ENCODE results near the gene AKAP6. TPM values are rescaled to one million over a fixed set of nuclear protein-coding genes. Genes with fewer than 3 reads are reported as not detected.

Gene AKAP6
- total RNA-seq, 6 experiments from 2014 or later: 1.7 to 9.6 (median 4.3) TPM

DNA sequence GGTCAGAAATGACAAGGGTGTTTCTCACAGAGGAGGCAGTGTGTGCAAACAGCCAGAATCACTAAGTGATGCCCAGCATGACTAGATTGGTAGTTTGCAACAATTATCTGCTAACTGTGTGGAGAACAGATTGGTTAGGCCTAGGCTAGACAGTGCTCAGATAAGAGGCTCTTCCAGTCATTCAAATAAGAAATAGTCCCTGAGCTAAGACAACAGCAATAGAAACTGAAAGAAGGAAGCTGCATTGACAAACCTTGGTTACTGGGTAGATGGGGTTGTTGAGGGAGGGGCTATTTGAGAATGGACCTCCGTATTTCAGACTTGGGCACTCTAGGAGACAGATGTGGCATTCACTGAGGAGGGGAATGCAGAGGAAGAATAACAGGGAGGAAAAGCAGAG, 354.6 kb downstream of the AKAP6 start:
- H3K4me1 ChIP-seq: no peaks in the 10 kb centered on the region
- no peak overlapping the region for H3K4me3 ChIP-seq
- DNase-seq (no peak), ATAC-seq (peak in 1 of 4 donors; percentile 23)
- H3K9me3 ChIP-seq: no peaks in the 10 kb centered on the region
- H3K36me3 ChIP-seq: no peaks in the 10 kb centered on the region
- no peaks in the 10 kb centered on the region for H3K27me3 ChIP-seq
- intact Hi-C loops (cut with DNase I): no loop called here
- TF ChIP-seq CTCF (IDR thresholded peaks at IDR 0.05) (no peak), POLR2A (IDR thresholded peaks at IDR 0.05) (no peak)
- 58% methylated on average over 1 of the region's 1 CpG for WGBS (ENCODE audit: insufficient coverage, low coverage, low lambda C conversion rate, missing lambda C conversion rate)
- H3K27ac ChIP-seq: no peak overlapping the region

DNA sequence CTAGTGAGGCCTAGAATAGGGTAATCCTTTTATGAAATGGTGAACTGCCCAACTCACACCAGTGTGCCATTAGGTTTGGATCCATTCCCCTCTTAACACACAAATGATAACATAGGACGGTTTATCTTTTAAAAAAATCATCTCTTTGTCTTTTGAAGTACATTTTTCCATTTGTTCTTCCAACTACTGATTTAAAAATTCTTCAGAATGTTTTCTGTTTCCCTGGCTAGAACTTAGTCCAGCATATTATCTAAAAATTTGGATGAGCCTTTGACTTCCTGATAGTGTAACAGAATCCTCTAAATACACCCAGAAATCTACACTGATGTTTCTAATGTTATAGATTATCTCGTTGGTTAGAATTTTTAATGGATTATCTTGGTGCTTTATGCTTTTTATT, 359.8 kb downstream of the AKAP6 start:
- Histone ChIP-seq H3K36me3 (no peaks in the 10 kb centered on the region), H3K9me3 (no peaks in the 10 kb centered on the region), H3K27me3 (no peaks in the 10 kb centered on the region), H3K4me3 (no peak overlapping the region), H3K27ac (no peak overlapping the region), H3K4me1 (no peaks in the 10 kb centered on the region)
- WGBS (ENCODE audit: insufficient coverage, low coverage, low lambda C conversion rate, missing lambda C conversion rate): 45% methylated on average over 2 of the region's 2 CpGs
- intact Hi-C loops (cut with DNase I): no loop called here
- no peak for TF ChIP-seq POLR2A (IDR thresholded peaks at IDR 0.05)
- no peak for TF ChIP-seq CTCF (IDR thresholded peaks at IDR 0.05)
- DNase-seq (no peak), ATAC-seq (no peak)

DNA sequence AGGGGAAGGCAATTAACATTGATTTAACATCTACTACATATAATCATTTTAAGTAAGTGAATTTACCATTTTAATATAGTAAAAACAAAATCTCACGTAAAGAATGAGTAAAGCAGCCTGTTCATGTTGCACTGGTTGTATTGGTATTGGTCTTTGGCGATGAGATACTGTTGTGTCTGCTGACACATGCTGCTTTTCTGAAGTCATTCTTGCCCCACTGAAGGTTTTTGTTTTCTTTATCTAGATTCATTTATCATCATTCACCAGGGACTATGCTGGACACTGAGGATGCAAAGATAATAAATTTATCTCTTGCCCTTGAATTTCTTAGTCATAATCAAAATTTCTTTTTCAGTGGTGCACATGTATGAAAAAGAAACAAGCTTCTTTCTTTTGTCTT, 363.3 kb downstream of the AKAP6 start:
- Histone ChIP-seq H3K27ac (no peak overlapping the region), H3K27me3 (no peaks in the 10 kb centered on the region), H3K4me3 (no peak overlapping the region), H3K4me1 (no peaks in the 10 kb centered on the region), H3K36me3 (no peaks in the 10 kb centered on the region), H3K9me3 (no peaks in the 10 kb centered on the region)
- WGBS (ENCODE audit: insufficient coverage, low coverage, low lambda C conversion rate, missing lambda C conversion rate): 78% methylated on average over 2 of the region's 2 CpGs
- intact Hi-C loops (cut with DNase I): no loop called here
- TF ChIP-seq CTCF (IDR thresholded peaks at IDR 0.05) (no peak), POLR2A (IDR thresholded peaks at IDR 0.05) (no peak)
- ATAC-seq (no peak), DNase-seq (no peak)

DNA sequence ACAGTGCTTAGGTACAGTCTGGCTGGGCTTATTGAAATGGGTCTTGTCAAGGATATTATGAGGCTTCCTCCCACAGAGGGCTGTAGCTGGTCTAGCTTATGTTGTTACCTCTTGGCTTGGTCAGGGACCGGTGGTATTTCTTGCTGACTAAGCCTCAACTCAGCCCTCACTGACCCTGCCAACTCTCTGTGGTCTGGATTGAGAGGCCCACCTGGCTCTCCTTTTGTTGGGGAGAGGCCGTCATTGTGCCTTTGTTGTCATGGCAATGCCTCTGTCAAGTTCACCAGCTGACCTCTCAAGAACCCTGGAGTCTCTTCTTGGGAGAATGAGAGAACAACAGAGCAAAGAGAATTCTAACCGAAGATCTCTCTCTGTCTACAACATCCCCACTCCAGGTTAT, 364.0 kb downstream of the AKAP6 start:
- ATAC-seq (no peak), DNase-seq (no peak)
- no peaks in the 10 kb centered on the region for H3K27me3 ChIP-seq
- WGBS (ENCODE audit: insufficient coverage, low coverage, low lambda C conversion rate, missing lambda C conversion rate): 56% methylated on average over 3 of the region's 3 CpGs
- H3K36me3 ChIP-seq: no peaks in the 10 kb centered on the region
- TF ChIP-seq POLR2A (IDR thresholded peaks at IDR 0.05) (no peak), CTCF (IDR thresholded peaks at IDR 0.05) (no peak)
- no peak overlapping the region for H3K27ac ChIP-seq
- no peak overlapping the region for H3K4me3 ChIP-seq
- intact Hi-C loops (cut with DNase I): no loop called here
- H3K4me1 ChIP-seq: no peaks in the 10 kb centered on the region
- no peaks in the 10 kb centered on the region for H3K9me3 ChIP-seq

DNA sequence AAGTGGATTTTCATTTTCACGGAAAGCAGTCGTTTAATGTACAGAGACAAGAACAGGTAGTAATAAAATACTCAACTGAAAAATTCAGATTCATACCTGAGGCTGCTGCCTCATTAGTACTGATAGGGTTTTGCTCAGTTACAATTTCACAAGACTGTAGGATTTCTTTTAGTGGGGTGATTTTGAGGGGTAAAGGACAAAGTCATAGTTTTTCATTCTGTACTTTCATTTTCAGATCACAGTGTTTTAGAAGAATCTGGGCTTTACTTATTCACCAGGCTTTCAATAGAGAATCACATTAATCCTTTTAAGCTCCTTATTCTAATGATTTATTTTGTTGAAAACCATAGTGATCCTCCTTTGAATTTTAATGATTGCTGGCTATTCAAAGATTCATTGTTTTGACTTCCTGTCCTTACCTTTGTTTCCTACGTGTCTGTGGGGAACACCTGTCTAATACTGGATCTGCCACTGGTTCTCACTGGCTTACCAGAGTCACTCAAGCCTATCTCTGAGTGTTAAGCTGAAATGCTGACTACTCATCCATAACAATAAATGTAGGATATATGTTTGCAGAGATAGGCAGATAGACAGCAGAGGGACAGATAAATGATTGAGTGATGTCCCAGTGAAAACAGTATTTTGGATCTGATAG, 365.8 kb downstream of the AKAP6 start:
- WGBS (ENCODE audit: insufficient coverage, low coverage, low lambda C conversion rate, missing lambda C conversion rate): 80% methylated on average over 3 of the region's 3 CpGs
- ATAC-seq (no peak), DNase-seq (no peak)
- TF ChIP-seq POLR2A (IDR thresholded peaks at IDR 0.05) (no peak), CTCF (IDR thresholded peaks at IDR 0.05) (no peak)
- intact Hi-C loops (cut with DNase I): no loop called here
- no peak overlapping the region for H3K4me3 ChIP-seq
- no peaks in the 10 kb centered on the region for H3K27me3 ChIP-seq
- H3K27ac ChIP-seq: no peak overlapping the region
- H3K36me3 ChIP-seq: no peaks in the 10 kb centered on the region
- no peaks in the 10 kb centered on the region for H3K4me1 ChIP-seq
- H3K9me3 ChIP-seq: no peaks in the 10 kb centered on the region

Measured in right lobe of liver (tissue), 6 donors.